GM03348 (cell line): ENCODE measurements around the gene DIABLO.
"Not testable (repeated sequence)": the region's sequence is repeated elsewhere in the genome, so short reads cannot be mapped to it uniquely, and the experiment has no call there.

Experiments
- DNase-seq: peaks from one replicate; pipeline ENCODE4 v3.0.0; 2012; ENCODE audit warnings: low spot score

The DIABLO gene

DNA sequence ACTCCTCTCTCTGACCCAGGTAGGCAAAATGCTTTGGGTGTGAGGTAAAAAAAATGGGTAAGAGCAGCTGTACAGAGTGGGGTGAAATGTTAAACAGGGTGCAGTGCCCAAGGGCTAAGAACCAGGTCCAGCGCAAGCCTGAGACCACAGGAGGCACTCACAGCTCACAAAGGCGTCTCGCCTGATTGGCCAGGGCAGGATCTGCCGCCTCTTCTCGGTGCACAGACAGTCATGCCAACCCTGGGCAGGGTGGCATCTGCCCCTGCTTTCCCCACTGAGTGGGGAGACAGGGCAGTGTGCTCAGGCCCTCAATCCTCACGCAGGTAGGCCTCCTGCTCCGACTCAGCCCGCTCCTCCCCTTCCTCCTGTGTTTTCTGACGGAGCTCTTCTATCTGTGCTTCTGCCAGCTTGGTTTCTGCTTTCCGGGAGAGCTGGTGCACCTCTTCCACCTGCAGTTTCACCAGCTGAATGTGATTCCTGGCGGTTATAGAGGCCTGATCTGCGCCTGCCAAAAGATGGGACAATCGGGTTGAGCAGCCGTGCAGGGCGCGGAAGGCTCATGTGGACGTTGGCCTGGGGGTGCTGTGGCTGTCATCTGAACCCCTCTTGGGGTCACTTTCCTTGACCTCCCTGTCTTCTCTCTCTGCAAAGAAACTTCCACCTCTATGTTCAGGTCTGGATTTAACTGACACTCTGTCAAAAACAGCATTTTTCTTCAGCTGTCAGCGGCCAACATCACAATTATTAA lies 17.6 kb downstream of the DIABLO start:
- no peak for DNase-seq

DNA sequence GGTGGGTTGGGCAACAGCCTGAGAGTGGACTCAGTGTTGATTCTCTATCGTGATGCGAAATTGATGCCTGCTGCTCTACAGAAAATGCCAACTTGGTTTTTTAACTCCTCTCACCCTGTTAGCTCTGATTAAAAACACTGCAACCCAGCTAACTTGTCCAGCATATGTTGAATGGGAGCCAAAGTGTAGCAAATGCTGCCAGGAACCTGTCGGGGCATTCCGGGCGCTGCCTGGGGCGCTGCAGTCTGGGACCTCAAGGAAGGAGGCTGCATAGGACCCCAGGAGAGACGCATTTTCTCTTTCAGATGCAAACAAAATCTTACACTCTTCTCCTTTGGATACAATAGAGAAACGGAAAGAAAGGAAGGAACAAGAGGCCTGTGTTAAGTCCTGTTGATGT lies 18.5 kb downstream of the DIABLO start:
- DNase-seq, result no peak

DNA sequence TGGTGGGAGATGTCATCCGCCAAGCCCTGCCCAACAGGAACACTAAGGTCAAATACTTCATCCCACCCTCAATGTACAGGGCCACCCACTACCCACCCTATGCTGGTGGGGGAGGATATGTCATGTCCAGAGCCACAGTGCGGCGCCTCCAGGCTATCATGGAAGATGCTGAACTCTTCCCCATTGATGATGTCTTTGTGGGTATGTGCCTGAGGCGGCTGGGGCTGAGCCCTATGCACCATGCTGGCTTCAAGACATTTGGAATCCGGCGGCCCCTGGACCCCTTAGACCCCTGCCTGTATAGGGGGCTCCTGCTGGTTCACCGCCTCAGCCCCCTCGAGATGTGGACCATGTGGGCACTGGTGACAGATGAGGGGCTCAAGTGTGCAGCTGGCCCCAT lies 18.9 kb downstream of the DIABLO start:
- no peak for DNase-seq

DNA sequence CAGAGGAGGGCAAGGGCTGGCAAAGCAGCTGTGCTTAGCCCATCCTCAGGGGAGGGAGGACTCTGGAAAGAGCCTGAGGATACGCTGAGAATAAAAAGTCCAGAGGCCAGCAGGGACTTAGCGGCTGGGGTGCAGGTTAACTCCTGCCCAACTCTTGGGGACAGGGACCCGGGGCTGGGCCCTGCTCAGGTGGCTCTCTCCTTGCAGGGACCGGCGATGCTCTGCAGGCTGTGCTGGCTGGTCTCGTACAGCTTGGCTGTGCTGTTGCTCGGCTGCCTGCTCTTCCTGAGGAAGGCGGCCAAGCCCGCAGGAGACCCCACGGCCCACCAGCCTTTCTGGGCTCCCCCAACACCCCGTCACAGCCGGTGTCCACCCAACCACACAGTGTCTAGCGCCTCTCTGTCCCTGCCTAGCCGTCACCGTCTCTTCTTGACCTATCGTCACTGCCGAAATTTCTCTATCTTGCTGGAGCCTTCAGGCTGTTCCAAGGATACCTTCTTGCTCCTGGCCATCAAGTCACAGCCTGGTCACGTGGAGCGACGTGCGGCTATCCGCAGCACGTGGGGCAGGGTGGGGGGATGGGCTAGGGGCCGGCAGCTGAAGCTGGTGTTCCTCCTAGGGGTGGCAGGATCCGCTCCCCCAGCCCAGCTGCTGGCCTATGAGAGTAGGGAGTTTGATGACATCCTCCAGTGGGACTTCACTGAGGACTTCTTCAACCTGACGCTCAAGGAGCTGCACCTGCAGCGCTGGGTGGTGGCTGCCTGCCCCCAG lies 19.6 kb downstream of the DIABLO start:
- no peak for DNase-seq

DNA sequence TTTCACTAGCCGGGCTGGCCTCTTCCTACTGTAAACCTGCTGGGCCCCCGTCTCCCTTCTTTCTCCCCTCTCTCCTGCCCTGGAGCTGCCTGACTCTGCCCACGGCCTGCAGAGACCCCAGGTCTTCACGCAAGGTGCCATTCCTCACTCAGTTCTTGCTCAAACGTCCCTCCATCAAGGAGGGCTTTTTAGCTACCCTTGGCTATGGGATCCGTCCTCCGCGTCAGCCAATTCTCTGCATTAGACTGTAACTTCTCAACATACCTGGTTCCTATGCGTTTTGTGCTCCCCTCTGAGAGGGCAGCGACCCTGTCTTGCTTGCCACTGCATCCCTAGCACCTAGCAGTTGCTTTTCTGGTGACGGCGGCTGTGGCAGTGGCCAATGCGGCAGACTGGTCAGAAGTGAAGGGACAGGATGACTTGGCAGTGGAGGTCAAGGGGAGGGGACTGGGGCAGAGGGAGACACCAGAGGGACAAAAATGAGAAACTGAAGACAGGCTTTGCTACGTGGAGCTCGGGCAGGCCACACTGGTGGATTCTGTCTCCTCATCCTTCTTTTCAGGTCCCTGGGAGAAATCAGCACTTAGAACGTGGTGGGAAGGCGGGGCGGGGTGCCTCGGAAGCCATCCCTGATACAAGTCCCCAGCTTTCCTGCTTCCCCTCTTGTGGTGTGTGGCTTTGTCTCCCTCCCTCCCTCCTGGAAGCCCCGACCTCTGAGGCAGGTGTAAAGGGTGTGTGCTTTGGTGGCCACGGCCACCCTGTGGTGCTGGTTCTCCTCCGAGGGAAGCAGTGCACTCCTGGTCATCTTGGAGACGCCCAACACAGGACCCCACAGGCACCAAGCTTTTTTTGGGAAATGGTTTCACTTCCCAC lies 20.6 kb downstream of the DIABLO start:
- DNase-seq, result no peak

DNA sequence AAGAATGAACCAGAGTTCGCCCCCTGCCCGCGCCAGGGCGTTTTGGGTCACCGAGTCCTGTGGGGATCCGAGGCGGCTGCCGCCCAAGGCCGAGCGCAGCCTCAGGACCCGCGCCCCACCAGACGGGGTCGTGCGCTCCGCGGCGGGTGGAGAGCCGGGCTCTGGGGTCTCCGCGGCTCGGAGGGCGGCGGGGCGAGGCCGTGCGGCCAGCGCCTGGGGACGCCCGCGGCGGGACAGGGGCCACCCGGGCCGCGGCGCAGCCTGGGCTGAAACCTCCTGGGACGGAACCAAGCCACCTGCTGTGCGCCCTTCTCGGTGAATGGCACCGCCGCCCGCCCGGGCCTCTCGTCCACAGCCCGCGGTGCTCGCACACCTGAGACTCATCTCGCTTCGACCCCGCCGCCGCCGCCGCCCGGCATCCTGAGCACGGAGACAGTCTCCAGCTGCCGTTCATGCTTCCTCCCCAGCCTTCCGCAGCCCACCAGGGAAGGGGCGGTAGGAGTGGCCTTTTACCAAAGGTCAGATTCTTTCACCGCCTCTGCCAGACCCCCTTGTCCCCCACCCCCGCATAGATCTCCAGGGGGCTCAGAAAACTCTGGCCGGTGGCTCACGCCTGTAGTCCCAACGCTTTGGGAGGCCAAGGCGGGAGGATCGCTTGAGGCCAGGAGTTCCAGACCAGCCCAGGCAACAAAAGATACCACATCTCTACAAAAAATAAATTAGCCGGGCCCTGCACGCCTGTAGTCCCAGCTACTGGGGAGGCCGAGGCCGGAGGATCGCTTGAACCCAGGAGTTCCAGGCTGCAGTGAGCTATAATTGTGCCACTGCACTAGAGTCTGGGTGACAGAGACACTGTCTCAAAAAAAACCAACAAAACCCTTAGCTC lies 21.4 kb downstream of the DIABLO start:
- no peak for DNase-seq

DNA sequence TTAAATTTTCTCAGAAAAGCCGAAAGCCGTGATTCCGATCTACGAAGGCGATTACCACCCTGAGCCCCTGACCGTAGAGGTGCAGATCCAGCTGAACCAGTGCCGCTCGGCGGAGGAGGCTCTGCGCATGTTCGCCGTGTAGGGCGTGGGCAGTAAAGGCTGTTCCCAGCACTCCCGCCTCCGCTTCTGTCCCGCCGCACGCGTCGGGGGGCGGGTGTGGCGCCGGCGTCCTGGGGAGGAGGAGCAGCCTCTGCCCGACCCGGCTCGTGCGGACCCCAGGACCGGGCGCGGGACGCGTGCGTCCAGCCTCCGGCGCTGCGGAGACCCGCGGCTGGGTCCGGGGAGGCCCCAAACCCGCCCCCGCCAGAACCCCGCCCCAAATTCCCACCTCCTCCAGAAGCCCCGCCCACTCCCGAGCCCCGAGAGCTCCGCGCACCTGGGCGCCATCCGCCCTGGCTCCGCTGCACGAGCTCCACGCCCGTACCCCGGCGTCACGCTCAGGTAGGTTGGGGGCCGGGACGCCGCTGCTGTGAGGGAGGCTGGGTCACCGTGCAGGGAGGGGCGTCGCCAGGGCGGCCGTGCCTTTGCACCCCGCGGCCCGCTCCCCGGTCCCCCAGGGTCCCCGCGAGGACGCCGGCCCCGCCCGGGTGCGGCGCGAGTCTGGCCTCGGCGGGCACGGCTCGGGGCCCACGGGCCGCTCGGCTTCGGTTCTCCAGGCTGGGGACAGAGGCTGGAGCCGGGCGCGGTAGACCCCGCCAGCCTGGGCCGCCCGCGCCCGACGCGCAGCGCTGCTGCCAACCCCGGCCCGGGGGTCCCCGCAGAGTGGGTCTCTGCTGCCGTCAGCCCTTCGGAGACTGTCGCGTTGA lies 22.3 kb downstream of the DIABLO start, which contains the start of gene B3GNT4:
TSS of gene B3GNT4 (plus strand) at position 409 of the 866 bp plus-strand sequence. CDS start 910 bp downstream, outside the sequence.
- peak; percentile 83 for DNase-seq

DNA sequence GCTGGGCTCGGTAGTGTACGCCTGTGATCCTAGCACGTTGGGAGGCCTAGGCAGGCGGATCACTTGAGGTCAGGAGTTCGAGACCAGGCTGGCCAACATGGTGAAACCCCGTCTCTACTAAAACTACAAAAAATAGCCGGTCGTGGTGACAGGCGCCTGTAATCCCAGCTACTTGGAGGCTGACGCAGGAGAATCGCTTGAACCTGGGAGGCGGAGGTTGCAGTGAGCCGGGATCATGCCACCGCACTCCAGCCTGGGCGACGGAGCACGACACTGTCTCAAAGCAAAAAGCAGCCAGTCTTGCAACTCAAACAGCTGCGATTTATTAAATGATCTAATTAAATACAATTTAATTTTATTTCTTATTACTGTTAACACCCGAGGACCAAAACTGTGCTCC lies 23.0 kb downstream of the DIABLO start:
- DNase-seq, result not testable (repeated sequence)

DNA sequence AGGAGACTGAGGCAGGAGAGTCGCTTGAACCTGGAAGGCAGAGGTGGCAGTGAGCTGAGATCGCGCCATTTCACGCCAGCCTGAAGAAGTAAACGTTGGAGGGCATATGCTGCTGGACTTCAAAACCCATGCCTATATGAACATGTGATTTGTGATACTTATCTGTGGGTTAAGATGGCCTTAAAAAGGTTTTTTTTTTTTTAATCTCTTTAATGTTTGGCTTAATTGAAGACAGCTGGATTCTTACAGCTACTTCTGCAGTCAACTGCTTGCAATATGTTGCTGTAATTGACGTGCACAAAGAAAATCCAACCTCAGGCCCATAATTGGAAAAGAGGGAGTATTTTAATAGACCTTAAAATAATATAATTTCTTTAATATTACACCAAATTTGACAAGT lies 23.8 kb downstream of the DIABLO start:
- no peak for DNase-seq

DNA sequence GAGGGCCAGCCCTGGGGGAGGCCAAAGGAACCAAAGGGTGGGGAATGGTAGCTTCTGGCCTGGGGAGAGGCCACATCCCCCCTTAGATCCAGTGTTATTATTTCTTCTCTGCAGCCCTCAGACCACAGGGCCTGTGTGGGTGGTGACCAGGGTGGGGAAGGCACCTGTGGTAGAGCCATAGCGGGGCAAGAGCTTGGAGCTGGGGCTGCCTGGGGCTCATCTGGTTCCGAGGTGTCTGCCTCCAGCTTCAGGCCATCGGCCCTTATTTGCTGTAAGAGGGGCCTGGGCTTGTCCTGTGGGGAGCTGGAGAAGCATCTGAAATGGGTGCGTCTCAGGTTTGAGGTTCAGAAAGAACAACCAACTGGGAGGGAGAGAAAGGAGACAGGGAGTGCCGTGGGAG lies 24.5 kb downstream of the DIABLO start:
- DNase-seq, result no peak

DNA sequence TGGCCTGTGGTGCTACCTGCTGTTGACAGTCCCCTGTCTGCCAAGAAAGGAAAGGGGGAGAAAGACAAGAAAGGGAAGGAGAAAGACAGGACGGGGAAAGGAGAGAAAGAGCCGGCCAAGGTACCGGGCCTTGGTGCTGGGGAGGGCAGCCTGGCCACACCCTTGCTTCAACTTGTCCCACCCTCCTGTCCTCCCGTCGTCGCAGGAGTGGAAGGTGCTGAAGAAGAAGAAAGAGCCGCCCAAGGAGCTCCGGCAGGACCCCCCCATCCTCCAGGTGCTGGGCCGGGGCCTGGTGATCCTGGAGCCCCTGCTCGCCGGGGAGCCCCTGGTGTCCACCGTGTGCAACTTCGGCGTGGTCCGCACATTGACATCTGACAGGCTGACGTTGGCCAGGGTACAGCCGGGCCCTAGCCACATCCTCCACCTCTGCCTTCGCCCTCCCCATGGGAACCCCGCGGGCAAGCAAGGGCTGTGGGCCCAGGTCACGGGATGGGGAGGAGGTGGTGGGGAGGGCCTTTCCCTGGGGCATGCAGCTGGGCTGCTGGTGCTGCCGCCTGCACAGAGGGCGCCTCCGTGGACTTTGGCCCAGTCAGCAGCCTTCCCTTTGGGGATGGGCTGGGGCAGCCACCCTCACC lies 25.2 kb downstream of the DIABLO start:
- DNase-seq, result no peak

DNA sequence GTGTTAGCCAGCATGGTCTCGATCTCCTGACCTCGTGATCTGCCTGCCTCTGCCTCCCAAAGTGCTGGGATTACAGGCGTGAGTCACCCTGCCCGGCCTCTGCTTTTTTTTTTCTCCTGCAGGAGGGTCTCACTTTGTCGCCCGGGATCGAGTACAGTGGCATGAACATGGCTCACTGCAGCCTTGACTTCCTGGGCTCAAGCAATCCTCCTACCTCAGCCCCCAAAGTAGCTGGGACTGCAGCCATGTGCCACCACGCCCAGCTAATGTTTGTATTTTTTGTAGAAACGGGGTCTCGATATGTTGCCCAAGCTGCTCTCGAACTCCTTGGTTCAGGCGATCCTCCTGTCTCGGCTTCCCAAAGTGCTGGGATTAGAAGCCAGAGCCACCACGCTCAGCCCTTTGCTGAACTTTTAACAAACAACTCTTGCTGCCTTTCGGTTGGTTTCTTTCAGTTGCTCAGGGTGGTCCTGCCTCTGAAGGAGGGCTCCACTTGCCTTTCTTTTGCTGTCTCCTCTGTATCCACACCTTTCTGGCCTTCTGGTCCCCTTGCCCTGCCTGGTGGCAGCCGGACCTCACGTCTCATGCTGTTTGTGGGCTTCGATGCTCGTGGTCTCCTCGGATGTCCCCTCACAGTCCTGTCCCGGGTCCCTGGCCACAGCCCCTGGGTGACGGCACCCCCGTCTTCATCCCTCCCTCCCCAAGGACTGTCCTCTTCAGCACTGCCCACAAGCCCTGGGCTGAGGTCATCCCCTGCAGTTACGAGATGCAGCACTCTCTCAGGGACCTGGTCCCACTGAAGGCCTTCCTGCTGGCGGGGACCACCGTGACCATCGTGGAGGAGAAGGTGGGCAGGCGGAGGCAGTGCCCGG lies 26.1 kb downstream of the DIABLO start:
- DNase-seq, result no peak

DNA sequence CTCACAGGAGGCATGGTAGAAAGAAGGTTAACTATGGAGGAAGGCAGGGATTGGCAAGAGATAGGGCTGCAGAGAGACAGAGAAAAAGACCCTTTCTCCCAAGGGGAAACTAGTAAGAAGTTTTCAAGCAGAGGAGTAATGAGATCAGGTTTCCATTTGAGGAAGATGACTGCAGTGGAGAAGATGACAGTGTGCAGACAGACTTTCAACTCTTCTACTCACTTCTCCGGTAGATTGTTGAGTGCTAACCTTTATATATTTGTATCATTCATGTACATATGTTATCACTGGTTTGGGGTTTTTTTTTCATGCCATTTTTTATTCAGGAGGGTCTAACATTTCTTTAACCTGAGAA lies 28.3 kb downstream of the DIABLO start:
- DNase-seq, result no peak

DNA sequence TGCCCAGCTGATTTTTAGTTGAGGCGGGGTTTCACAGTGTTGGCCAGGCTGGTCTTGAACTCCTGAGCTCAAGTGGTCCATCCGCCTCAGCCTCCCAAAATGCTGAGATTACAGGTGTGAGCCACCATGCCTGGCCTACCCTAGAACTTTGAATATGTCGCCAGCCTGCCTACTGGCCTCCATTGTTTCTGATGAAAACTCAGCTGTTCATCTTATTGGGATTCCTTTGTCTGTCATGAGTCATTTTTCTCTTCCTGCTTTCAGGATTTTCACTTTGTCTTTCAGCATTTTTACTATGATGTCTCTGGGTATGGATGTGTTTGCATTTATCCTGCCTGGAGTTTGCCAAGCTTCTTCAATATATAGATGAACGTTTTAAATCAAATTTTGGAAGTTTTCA lies 30.4 kb downstream of the DIABLO start:
- DNase-seq, result no peak

DNA sequence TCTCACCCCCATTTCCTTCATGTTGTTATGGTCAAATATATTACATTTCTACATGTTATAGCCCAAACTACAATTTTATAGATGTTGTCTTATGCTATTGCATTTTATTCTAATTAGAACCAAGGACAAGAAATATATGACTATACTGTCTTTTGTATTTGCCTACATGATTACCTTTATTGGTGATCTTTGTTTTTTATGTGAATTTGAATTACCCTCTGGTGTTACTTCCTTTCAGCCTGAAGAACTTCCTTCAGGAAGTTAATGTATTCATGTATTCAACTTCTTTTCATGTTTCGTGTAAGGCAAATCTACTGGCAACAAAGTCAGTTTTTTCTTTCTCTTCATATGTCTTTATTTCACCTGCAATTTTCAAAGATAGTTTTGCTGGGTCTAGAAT lies 31.0 kb downstream of the DIABLO start:
- no peak for DNase-seq

DNA sequence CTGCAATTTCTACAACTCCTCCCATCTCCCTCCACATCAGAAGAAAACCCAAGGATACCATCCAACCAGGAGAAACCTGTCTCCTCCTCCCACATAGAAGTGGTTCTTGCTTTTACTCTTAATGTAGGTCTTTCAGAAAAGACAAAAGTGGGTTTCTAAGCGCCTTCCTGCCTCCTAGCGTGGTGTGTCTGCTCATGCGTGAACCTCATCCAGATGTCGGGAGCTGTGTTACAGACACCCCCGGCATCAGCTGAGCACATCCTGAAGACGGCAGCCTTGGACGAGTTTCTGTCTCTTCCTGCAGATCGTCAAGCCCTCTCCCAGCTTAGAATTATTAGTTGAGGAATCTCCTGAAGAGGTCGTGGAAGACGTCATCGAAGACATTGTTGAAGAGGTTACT lies 33.4 kb downstream of the DIABLO start:
- DNase-seq, result no peak

DNA sequence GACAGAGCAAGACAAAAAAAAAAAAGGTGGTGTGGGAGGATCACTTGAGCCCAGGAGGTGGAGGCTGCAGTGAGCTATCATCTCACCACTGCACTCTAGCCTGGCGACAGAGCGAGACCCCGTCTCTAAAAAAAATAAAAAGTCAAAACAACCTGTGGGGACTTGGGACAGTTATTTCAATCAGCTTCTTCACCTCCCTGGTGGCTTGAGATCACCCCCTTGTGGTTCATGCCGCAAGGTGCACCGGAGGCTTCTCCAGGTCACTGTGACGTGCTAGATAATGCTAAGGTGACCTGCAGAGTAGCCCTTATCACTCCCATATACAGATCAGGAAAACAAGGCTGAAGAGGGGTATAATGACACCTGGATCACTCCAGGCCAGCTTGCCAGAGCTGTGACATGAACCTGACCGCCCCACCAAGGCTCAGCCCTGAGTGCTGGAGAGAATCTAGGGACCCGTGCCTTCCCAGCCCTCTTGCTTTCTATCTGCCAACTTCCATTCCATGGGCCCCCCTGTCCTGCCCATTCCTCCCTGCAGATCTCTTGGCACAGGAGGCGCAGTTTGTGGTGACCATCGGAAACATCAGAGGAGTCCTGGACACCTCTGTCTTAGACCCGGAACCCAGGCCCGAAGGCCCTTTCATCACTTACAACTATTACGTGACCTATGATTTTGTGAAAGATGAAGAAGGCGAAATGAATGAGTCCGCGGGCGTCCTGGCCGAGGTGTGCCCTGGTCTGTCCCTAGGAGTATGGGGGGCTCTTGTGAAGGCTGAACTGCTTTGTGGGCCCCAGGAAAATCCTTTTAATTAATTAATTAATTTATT lies 34.8 kb downstream of the DIABLO start:
- peak; percentile 82 for DNase-seq
